ENCODE data around the gene INPP5B.

INPP5B gene

DNA sequence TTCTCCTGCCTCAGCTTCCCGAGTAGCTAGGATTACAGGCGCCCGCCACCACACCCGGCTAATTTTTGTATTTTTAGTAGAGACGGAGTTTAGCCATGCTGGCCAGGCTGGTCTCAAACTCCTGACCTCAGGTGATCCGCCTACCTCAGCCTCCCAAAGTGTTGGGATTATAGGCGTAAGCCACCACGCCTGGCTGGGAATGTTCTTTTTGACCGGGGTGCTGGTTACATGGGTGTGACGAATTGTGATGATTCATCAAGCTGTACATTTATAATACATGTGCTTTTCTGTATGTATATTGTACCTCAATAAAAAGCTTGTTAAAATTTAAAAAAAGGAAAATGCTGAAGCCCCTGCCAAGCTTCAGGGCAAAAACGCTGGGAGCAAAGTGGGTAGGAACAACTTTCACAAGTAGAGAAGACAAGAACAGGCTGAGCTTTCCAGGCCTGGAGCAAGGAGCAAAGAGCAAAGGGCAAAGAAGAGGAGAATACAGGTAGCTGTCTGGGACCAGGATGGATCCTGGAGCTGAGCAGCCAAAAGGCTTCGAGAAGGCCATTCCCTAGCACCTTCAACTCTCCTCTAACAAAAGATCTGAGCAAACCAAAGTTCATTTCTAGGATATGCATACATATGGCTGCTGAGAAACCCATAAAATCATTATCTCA lies 118.3 kb downstream of the INPP5B start:
- DNase-seq = no peak

DNA sequence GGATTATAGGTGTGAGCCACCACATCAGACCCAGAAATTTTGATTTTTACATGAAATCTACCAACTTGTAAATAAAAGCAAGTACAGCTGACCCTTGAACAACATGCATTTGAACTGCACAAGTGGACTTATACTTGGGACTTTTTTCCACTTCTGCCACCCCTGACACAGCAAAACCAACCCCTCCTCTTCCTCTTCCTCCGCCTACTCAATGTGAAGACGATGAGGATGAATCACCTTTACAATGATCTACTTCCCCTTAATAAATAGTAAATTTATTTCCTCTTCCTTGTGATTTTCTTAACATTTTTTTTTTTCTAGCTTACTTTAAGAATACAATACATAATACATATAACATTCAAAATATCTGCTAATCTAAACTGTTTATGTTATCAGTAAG lies 121.3 kb downstream of the INPP5B start:
- DNase-seq = no peak

- DNase-seq = no peak
Measured at GRCh38 chr1:37824001-37824400, 122.9 kb downstream of the INPP5B start.

GRCh38 chr1:37822906-37823815 lies 123.7 kb downstream of the INPP5B start:
- no peak for DNase-seq

DNA sequence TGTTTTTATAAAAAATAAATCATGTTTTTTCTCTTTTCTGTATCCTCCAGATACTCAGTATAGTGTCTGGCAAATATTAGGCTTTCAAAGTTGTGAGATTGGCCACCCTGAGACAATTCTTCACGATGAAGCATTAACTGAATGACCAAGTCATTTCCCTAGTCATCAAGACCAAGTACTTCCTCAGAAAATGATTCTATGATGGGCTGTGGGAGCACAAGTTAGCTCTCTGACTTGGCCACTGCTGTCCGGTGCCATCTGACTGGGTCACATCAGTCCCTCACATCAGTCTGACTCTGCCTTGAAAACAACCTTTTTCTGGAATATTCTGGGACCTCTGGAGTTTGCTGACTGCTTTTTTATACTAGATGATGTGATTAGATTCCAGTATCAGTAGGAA lies 125.4 kb downstream of the INPP5B start:
- DNase-seq = no peak

DNA sequence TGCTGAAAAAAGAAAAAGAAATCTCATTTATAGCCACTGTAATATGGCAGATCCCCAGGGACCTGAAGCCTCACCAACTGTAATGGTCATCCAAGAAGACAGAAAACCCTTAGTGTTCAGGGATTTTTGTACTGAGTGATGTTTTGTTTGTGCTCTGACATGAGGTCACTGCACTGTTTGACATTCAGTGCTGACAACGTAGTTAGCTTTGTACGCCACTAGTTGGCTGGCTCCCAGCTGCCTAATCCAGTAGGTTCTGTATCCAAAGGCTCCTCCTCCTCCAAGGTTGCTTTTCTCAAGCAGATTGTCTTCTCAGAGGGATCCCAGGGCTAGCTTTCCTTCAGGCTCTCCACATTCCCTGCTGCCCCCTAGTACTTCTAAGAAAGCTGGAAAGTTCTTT lies 129.4 kb downstream of the INPP5B start:
- DNase-seq = no peak

DNA sequence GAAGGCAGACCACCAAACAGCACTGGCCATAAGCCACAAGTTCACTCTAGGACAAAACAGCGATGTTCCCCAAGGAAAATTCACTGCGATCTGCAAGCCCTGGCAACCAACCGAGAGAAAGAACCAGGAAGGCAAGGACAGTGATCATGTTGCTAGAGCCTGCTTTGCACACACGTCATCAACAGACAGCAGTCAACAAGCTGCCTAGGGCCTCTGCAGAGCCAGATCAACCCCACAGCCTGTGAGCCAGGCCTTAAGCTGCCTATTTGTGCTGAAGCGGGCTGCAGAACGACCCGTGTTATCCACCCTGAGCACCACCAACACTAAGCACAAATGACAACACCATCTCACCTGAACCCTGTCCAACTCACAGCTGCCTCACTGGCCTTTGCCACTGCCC lies 132.6 kb downstream of the INPP5B start:
- no peak for DNase-seq

GRCh38 chr1:37813529-37814145 lies 133.2 kb downstream of the INPP5B start:
- DNase-seq = no peak

DNA sequence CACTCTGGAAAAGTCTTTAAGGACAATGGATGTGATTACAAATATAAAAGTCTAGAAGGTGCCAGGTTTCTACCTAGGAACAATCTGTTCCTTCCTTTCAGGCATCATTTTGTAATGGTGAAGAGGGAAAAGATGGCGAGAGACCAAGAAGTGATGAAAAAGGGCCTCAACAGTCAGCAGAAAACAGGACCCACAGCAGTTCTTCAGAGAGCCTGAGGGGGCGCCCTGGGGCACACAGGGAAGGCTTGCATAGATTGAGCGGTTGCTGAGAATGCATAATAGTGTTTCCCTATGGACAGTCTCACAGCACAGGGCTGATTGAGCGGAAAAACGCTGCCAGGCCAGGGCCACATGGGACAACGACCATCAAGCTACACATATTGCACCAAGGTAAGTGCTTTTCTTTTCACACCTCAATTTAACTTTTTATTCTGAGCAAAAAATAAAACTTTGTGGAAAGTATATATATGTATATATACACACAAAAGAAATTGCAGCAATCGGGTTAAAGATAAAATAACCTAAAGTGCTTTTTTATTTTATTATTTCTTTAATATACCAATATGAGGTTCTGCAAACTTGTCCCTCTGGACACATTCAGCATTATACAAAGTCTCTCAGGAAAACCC lies 135.7 kb downstream of the INPP5B start:
- peak; percentile 45 for DNase-seq

All from NCI-H446 treated with DMSO at 0.1 percent for 48 hours (cell line).